Fibroblast of lung (primary cell): ENCODE measurements around the gene RAP1A. TPM values are rescaled to one million over a fixed set of nuclear protein-coding genes. Genes with fewer than 3 reads are reported as not detected.
A peak's percentile ranks its signal among the peaks of the same experiment; 100 is the strongest.

Source experiments
- DNase-seq, 2 donors: peaks; one replicate each; pipeline versions ENCODE4 v3.0.0 to v3.0.0-alpha.2; 2010; ENCODE audit warnings: low read depth in 2 of 2
- H2AFZ ChIP-seq: 2 replicates; pipeline ENCODE4 v1.5.1; 2012; ENCODE audit warnings: low read length, control low read depth, inconsistent platforms
- H3K27ac ChIP-seq: 2 replicates; pipeline ENCODE4 v1.5.1; 2011; ENCODE audit warnings: low read length, control low read depth; ENCODE audit not compliant: insufficient read depth
- H3K27me3 ChIP-seq: 2 replicates; pipeline ENCODE4 v1.5.1; 2011; ENCODE audit warnings: mild to moderate bottlenecking, low read length; ENCODE audit not compliant: control insufficient read depth, insufficient read depth
- H3K36me3 ChIP-seq: 2 replicates; pipeline ENCODE4 v1.5.1; 2011; ENCODE audit warnings: low read length; ENCODE audit not compliant: control insufficient read depth, insufficient read depth
- H3K4me1 ChIP-seq: 2 replicates; pipeline ENCODE4 v1.5.1; 2011; ENCODE audit warnings: low read length; ENCODE audit not compliant: control insufficient read depth, insufficient read depth; ENCODE audit errors: extremely low read depth
- H3K4me2 ChIP-seq: 2 replicates; pipeline ENCODE4 v1.5.1; 2011; ENCODE audit warnings: low read length, control low read depth; ENCODE audit not compliant: insufficient read depth; ENCODE audit errors: extremely low read depth
- H3K4me3 ChIP-seq, 4 experiments: fragments of 200-600 bp in 1 of 4; sonication (generic) in 1 of 4; replicated peaks in 1 of 4; 2 replicates each; pipeline ENCODE4 v1.5.1; 2011 to 2016; ENCODE audit warnings: low read length in 4 of 4, low read depth in 3 of 4, mild to moderate bottlenecking in 3 of 4, control low read depth in 2 of 4, inconsistent platforms in 1 of 4, mixed read lengths in 1 of 4; ENCODE audit not compliant: insufficient read depth in 1 of 4; ENCODE audit errors: control extremely low read depth in 1 of 4
- H3K79me2 ChIP-seq: 2 replicates; pipeline ENCODE4 v1.5.1; 2012; ENCODE audit warnings: mild to moderate bottlenecking, low read length, inconsistent platforms; ENCODE audit not compliant: control insufficient read depth, insufficient read depth
- H3K9ac ChIP-seq: 2 replicates; pipeline ENCODE4 v1.5.1; 2011; ENCODE audit warnings: mild to moderate bottlenecking, low read length, control low read depth; ENCODE audit not compliant: insufficient read depth
- H3K9me3 ChIP-seq: 2 replicates; pipeline ENCODE4 v1.5.1; 2012; ENCODE audit warnings: low read depth, low read length; ENCODE audit not compliant: control insufficient read depth, insufficient read depth
- H4K20me1 ChIP-seq: 2 replicates; pipeline ENCODE4 v1.5.1; 2011; ENCODE audit warnings: low read length; ENCODE audit not compliant: control insufficient read depth, insufficient read depth; ENCODE audit errors: extremely low read depth
- EZH2 ChIP-seq: IDR thresholded peaks from 2 replicates; pipeline ENCODE4 v1.5.1; 2012; ENCODE audit warnings: low read length, control low read depth, mild to moderate bottlenecking; ENCODE audit errors: missing control alignments
- polyA plus RNA-seq, 2 donors: library from polyadenylated mRNA; depleted of rRNA in 1 of 2; stranded (reverse) in 1 of 2; unstranded in 1 of 2; fragments of >200 nt; gene quantifications; 2 replicates each; pipeline ENCODE4 v1.2.1, GENCODE V29; 2011 to 2012; ENCODE audit warnings: missing spikeins in 1 of 2
- total RNA-seq: library from RNA; depleted of rRNA; stranded (reverse); fragments of >200 nt; gene quantifications from 2 replicates; pipeline ENCODE4 v1.2.1, GENCODE V29; 2014
- TF ChIP-seq, protein P1 (sequence below), 2 donors: IDR thresholded peaks in 1 of 2; conservative IDR thresholded peaks in 1 of 2; 1 replicate in 1 of 2; 2 replicates in 1 of 2; pipeline ENCODE4 v1.5.1; 2011 to 2012; ENCODE audit warnings: low read length in 2 of 2, control low read depth in 1 of 2, inconsistent platforms in 1 of 2, low read depth in 1 of 2, mild to moderate bottlenecking in 1 of 2

RAP1A gene
- total and polyA plus RNA-seq, 2 donors (not counting 1 experiment from before 2014, with no cell fraction given): 13.5 to 99.5 TPM

DNA sequence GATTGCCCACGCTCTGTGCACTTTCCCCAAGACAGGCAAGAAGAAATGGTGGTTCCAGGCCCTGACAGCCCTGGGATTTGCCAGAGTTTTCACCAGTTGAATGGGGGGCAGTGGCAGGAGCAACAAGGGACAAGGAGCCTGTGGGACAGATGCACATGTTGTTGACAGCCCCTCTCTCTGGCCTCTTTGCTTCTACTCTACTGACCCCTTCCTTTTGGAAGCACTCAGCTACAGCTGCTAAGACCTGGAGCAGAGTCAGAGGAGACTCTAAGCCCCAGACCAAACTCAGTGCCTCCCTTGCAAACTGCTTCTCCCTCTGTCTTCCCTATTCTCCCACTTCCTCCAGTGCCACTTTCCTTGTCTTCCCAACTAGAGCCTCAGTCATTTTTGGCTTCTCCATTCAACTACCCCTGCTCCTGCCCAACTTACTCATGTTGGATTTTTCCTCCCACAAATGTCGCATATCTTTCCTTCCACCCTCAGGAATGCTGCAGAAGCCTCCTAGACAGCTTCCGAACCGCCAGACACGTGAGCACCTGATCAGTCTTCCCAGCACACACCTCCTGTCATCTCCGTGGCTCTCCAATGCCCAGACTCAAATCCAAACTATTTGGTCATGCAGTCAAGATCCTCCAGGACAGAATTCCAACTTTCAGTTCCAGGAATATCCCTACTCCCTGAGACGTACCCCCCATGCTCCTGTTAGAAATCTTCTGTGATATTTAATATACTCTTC is 110.5 kb downstream of the RAP1A start:
- Histone ChIP-seq H3K9ac (no peak overlapping the region), H3K4me1 (peaks cover 27% of the 10 kb centered on the region), H3K4me2 (no peak overlapping the region), H4K20me1 (no peaks in the 10 kb centered on the region), H3K79me2 (peaks cover 37% of the 10 kb centered on the region), H3K27me3 (no peaks in the 10 kb centered on the region), H3K4me3 (no peak overlapping the region), H2AFZ (no peak overlapping the region), H3K36me3 (peaks cover 10% of the 10 kb centered on the region), H3K9me3 (no peaks in the 10 kb centered on the region), H3K27ac (no peak overlapping the region)
- peak in 1 of 2 donors; percentile 29 for DNase-seq
- TF ChIP-seq, protein P1, sequence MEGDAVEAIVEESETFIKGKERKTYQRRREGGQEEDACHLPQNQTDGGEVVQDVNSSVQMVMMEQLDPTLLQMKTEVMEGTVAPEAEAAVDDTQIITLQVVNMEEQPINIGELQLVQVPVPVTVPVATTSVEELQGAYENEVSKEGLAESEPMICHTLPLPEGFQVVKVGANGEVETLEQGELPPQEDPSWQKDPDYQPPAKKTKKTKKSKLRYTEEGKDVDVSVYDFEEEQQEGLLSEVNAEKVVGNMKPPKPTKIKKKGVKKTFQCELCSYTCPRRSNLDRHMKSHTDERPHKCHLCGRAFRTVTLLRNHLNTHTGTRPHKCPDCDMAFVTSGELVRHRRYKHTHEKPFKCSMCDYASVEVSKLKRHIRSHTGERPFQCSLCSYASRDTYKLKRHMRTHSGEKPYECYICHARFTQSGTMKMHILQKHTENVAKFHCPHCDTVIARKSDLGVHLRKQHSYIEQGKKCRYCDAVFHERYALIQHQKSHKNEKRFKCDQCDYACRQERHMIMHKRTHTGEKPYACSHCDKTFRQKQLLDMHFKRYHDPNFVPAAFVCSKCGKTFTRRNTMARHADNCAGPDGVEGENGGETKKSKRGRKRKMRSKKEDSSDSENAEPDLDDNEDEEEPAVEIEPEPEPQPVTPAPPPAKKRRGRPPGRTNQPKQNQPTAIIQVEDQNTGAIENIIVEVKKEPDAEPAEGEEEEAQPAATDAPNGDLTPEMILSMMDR (conservative IDR thresholded peaks at IDR 0.05 in 1 of 2, IDR thresholded peaks at IDR 0.05 in 1 of 2; ENCODE audit: low read depth in 1 of 2, low read length in 2 of 2): no peak
- no peak for TF ChIP-seq EZH2

DNA sequence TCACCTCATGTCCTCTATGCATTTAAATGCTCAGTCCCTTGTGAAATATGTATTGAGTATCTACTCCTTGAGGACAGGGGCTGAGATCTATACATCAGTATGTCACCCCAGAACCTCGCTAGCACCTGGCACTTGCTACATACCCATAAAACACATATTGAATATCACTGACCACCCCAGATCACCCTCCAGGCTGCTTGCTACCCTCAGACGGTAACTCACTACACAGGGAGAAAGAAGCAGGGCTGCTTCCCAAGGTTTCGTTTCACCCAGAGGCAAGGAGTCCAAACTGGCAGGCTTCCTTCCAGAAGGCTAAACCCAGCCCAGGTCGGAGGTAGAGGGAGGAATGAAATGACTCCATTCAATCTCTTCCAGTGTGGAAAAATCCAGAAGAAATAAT is 111.1 kb downstream of the RAP1A start:
- TF ChIP-seq, protein P1 (conservative IDR thresholded peaks at IDR 0.05 in 1 of 2, IDR thresholded peaks at IDR 0.05 in 1 of 2; ENCODE audit: low read depth in 1 of 2, low read length in 2 of 2): no peak
- TF ChIP-seq EZH2: no peak
- Histone ChIP-seq H3K27ac (no peak overlapping the region), H3K79me2 (peaks cover 39% of the 10 kb centered on the region), H3K27me3 (no peaks in the 10 kb centered on the region), H3K9me3 (no peaks in the 10 kb centered on the region), H3K4me3 (no peak overlapping the region), H3K4me1 (peaks cover 24% of the 10 kb centered on the region), H3K4me2 (no peak overlapping the region), H3K36me3 (peaks cover 10% of the 10 kb centered on the region), H4K20me1 (no peaks in the 10 kb centered on the region), H3K9ac (no peak overlapping the region), H2AFZ (no peak overlapping the region)
- DNase-seq: no peak

DNA sequence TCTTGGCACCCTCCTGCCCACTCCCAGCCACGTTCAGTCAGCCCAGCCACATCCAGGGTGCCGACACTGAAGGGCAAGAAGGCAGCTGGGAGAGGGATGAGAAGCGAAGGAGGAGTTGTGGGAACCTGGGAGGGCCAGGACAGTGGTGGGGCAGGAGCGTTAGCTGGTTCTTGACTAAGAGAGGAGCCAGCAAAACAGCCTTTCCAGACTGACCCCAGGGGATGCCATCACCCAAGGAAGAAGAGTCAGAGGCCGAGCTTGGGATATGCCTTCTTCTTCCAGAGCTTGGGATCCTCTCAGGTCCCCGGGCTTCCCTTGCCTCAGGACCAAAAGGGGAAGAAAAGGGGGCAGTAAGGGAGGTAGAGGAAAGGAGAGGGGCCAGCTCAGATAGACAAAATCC is 112.4 kb downstream of the RAP1A start:
- H3K9ac ChIP-seq: no peak overlapping the region
- no peak for DNase-seq
- no peak for TF ChIP-seq EZH2
- TF ChIP-seq, protein P1 (conservative IDR thresholded peaks at IDR 0.05 in 1 of 2, IDR thresholded peaks at IDR 0.05 in 1 of 2; ENCODE audit: low read depth in 1 of 2, low read length in 2 of 2): no peak
- H3K27me3 ChIP-seq: no peaks in the 10 kb centered on the region
- H3K4me2 ChIP-seq: no peak overlapping the region
- H2AFZ ChIP-seq: no peak overlapping the region
- no peaks in the 10 kb centered on the region for H3K9me3 ChIP-seq
- no peaks in the 10 kb centered on the region for H4K20me1 ChIP-seq
- H3K27ac ChIP-seq: no peak overlapping the region
- H3K4me3 ChIP-seq: no peak overlapping the region
- H3K79me2 ChIP-seq: peaks cover 49% of the 10 kb centered on the region
- peaks cover 7% of the 10 kb centered on the region for H3K36me3 ChIP-seq
- peaks cover 33% of the 10 kb centered on the region for H3K4me1 ChIP-seq
